ENCODE data around the gene PRTN3.

Gene PRTN3

GRCh38 chr19:840519-841206 lies at the start of gene PRTN3:
TSS of gene PRTN3 (plus strand) at chr19:840999. CDS start at chr19:841009, 10 bp downstream.
- TF ChIP-seq CTCF (IDR thresholded peaks at IDR 0.05; ENCODE audit: control insufficient read depth, insufficient read depth, low read depth, low read length, missing control alignments): no peak
- H3K4me3 ChIP-seq (ENCODE audit: control insufficient read depth, low read depth, low read length): no peak within 1 kb of the TSS
- DNase-seq (ENCODE audit: low read depth): no peak

GRCh38 chr19:791007-791566 lies 49.7 kb upstream of the PRTN3 start:
- no peak for DNase-seq (ENCODE audit: low read depth)
- no peak for TF ChIP-seq CTCF (IDR thresholded peaks at IDR 0.05; ENCODE audit: control insufficient read depth, insufficient read depth, low read depth, low read length, missing control alignments)
- no peak overlapping the region for H3K4me3 ChIP-seq (ENCODE audit: control insufficient read depth, low read depth, low read length)

- H3K4me3 ChIP-seq (ENCODE audit: control insufficient read depth, low read depth, low read length): no peak overlapping the region
- DNase-seq (ENCODE audit: low read depth): no peak
- TF ChIP-seq CTCF (IDR thresholded peaks at IDR 0.05; ENCODE audit: control insufficient read depth, insufficient read depth, low read depth, low read length, missing control alignments): no peak
Observed at GRCh38 chr19:791567-792305, 49.1 kb upstream of the PRTN3 start.

- H3K4me3 ChIP-seq (ENCODE audit: control insufficient read depth, low read depth, low read length): no peak overlapping the region
- no peak for DNase-seq (ENCODE audit: low read depth)
- TF ChIP-seq CTCF (IDR thresholded peaks at IDR 0.05; ENCODE audit: control insufficient read depth, insufficient read depth, low read depth, low read length, missing control alignments): no peak
Observed at GRCh38 chr19:792306-792885, 48.4 kb upstream of the PRTN3 start.

- DNase-seq (ENCODE audit: low read depth): no peak
- TF ChIP-seq CTCF (IDR thresholded peaks at IDR 0.05; ENCODE audit: control insufficient read depth, insufficient read depth, low read depth, low read length, missing control alignments): no peak
- no peak overlapping the region for H3K4me3 ChIP-seq (ENCODE audit: control insufficient read depth, low read depth, low read length)
Observed at GRCh38 chr19:793806-794205, 47.0 kb upstream of the PRTN3 start.

- DNase-seq (ENCODE audit: low read depth): no peak
- no peak for TF ChIP-seq CTCF (IDR thresholded peaks at IDR 0.05; ENCODE audit: control insufficient read depth, insufficient read depth, low read depth, low read length, missing control alignments)
- H3K4me3 ChIP-seq (ENCODE audit: control insufficient read depth, low read depth, low read length): no peak overlapping the region
Observed at GRCh38 chr19:795073-795611, 45.7 kb upstream of the PRTN3 start.
